ENCODE measurements around the gene TBL2.

TBL2 gene

GRCh38 chr7:73595358-73595757 is 17.0 kb upstream of the TBL2 start:
- no peaks in the 10 kb centered on the region for H3K9me3 ChIP-seq (ENCODE audit: insufficient read depth, low read length, severe bottlenecking)
- H3K4me3 ChIP-seq (ENCODE audit: low read depth in 1 of 2, low read length in 2 of 2): no peak overlapping the region
- ATAC-seq (ENCODE audit: insufficient read depth, low read depth) (no peak), DNase-seq (no peak)
- no peak overlapping the region for H3K4me2 ChIP-seq (ENCODE audit: insufficient read depth, low read length)
- no peaks in the 10 kb centered on the region for H4K20me1 ChIP-seq (ENCODE audit: insufficient read depth, low read length)
- H3K9ac ChIP-seq (ENCODE audit: low read depth, low read length): no peak overlapping the region
- no peak for TF ChIP-seq CTCF (IDR thresholded peaks at IDR 0.05; ENCODE audit: borderline replicate concordance, extremely low read depth, low read length, poor library complexity, severe bottlenecking)
- TF ChIP-seq EZH2 (IDR thresholded peaks at IDR 0.05; ENCODE audit: borderline replicate concordance, low read depth, low read length, severe bottlenecking): no peak
- H3K27me3 ChIP-seq (ENCODE audit: insufficient read depth, low read length, poor library complexity): no peaks in the 10 kb centered on the region
- no peak overlapping the region for H2AFZ ChIP-seq (ENCODE audit: low read depth, low read length)
- no peaks in the 10 kb centered on the region for H3K79me2 ChIP-seq (ENCODE audit: insufficient read depth, low read length)
- H3K4me1 ChIP-seq (ENCODE audit: insufficient read depth, low read length): no peaks in the 10 kb centered on the region
- H3K27ac ChIP-seq (ENCODE audit: low read length): no peak overlapping the region
- no peaks in the 10 kb centered on the region for H3K36me3 ChIP-seq (ENCODE audit: insufficient read depth, low read length)

DNA sequence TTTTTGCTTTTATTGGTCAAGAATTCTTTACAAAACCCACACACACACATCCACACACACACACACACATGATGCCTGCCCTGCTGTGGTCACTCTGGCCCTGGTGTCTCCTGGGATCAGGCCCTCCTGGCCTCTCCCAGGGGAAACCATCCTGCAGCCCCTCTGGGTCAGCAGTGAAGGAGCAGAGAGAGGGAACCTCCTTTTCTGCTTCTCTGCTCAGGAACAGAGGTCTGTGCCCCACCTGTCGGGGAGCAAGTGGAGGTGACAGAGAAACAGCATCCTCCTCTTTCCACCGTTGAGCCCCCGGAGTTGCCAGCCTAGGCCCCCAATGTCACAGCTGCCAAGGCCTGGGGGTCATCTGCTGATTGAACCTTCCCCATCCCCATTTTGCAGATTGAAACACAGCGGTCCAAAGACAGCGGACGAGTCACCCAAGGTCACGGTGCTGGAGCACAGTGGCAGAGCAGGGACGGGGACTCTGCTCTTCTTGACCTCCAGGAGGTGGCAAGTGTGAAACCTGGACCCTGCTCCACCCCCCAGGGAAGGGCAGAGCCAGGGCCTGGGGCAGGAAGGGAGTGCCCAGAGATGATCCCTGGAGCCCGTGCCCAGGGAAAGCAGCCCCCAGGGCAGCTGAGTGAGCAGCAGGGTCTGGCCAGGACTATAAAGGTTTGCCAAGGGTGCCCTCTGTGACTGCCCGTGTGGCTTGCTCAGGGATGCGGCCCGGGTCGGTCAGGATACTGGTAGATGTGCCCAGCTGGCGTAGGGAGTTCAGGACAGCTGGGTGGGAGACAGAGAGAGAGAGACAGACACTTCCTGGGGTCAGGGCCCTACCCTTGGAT is 15.0 kb upstream of the TBL2 start:
- Histone ChIP-seq H3K27me3 (ENCODE audit: insufficient read depth, low read length, poor library complexity) (no peaks in the 10 kb centered on the region), H3K27ac (ENCODE audit: low read length) (no peak overlapping the region), H3K79me2 (ENCODE audit: insufficient read depth, low read length) (no peaks in the 10 kb centered on the region), H3K9ac (ENCODE audit: low read depth, low read length) (no peak overlapping the region), H3K4me2 (ENCODE audit: insufficient read depth, low read length) (no peak overlapping the region), H3K4me3 (ENCODE audit: low read depth in 1 of 2, low read length in 2 of 2) (no peak overlapping the region), H3K9me3 (ENCODE audit: insufficient read depth, low read length, severe bottlenecking) (no peaks in the 10 kb centered on the region), H3K4me1 (ENCODE audit: insufficient read depth, low read length) (no peaks in the 10 kb centered on the region), H2AFZ (ENCODE audit: low read depth, low read length) (no peak overlapping the region), H3K36me3 (ENCODE audit: insufficient read depth, low read length) (no peaks in the 10 kb centered on the region), H4K20me1 (ENCODE audit: insufficient read depth, low read length) (no peaks in the 10 kb centered on the region)
- no peak for TF ChIP-seq CTCF (IDR thresholded peaks at IDR 0.05; ENCODE audit: borderline replicate concordance, extremely low read depth, low read length, poor library complexity, severe bottlenecking)
- TF ChIP-seq EZH2 (IDR thresholded peaks at IDR 0.05; ENCODE audit: borderline replicate concordance, low read depth, low read length, severe bottlenecking): no peak
- ATAC-seq (ENCODE audit: insufficient read depth, low read depth) (no peak), DNase-seq (no peak)

GRCh38 chr7:73586911-73587310 is 8.5 kb upstream of the TBL2 start:
- no peak for DNase-seq
- no peak; the same call in 2 of the 3 replicates for ATAC-seq (ENCODE audit: insufficient read depth, low read depth)
- no peaks in the 10 kb centered on the region for H3K27me3 ChIP-seq (ENCODE audit: insufficient read depth, low read length, poor library complexity)
- TF ChIP-seq CTCF (IDR thresholded peaks at IDR 0.05; ENCODE audit: borderline replicate concordance, extremely low read depth, low read length, poor library complexity, severe bottlenecking) (no peak), EZH2 (IDR thresholded peaks at IDR 0.05; ENCODE audit: borderline replicate concordance, low read depth, low read length, severe bottlenecking) (no peak)
- H3K4me2 ChIP-seq (ENCODE audit: insufficient read depth, low read length): no peak overlapping the region
- H3K9me3 ChIP-seq (ENCODE audit: insufficient read depth, low read length, severe bottlenecking): no peaks in the 10 kb centered on the region
- H3K9ac ChIP-seq (ENCODE audit: low read depth, low read length): no peak overlapping the region
- H2AFZ ChIP-seq (ENCODE audit: low read depth, low read length): no peak overlapping the region
- H3K4me1 ChIP-seq (ENCODE audit: insufficient read depth, low read length): no peaks in the 10 kb centered on the region
- H3K27ac ChIP-seq (ENCODE audit: low read length): no peak overlapping the region
- no peak overlapping the region for H3K4me3 ChIP-seq (ENCODE audit: low read depth in 1 of 2, low read length in 2 of 2)
- H4K20me1 ChIP-seq (ENCODE audit: insufficient read depth, low read length): no peaks in the 10 kb centered on the region
- H3K79me2 ChIP-seq (ENCODE audit: insufficient read depth, low read length): no peaks in the 10 kb centered on the region
- H3K36me3 ChIP-seq (ENCODE audit: insufficient read depth, low read length): no peaks in the 10 kb centered on the region

All from DND-41 (cell line).